ENCODE measurements around the gene KSR1.
"Not testable (repeated sequence)": the region's sequence is repeated elsewhere in the genome, so short reads cannot be mapped to it uniquely, and the experiment has no call there.

The KSR1 gene

GRCh38 chr17:27455236-27455913 lies 873 bp upstream of the KSR1 start:
- no peak for DNase-seq

- no peak for DNase-seq
Observed at GRCh38 chr17:27456681-27457359, 572 bp downstream of the KSR1 start.

DNA sequence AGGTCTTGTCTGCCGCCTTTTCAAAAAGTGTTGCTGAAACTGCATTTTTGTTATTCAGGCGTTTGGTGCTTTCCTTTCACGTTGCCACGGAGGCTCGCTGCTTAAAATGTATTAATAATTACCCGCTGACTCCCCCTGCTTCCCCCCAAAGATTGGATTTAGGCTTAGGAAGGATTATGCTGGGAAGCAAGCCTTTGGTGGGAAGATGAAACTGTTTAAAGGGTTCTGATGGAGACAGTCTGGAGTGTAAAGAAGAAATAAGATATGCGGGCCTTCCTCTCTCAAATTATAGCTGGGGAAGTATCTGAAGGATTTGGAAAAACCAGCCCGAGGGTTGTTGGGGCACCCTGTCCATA lies 1.1 kb downstream of the KSR1 start:
- DNase-seq = no peak

DNA sequence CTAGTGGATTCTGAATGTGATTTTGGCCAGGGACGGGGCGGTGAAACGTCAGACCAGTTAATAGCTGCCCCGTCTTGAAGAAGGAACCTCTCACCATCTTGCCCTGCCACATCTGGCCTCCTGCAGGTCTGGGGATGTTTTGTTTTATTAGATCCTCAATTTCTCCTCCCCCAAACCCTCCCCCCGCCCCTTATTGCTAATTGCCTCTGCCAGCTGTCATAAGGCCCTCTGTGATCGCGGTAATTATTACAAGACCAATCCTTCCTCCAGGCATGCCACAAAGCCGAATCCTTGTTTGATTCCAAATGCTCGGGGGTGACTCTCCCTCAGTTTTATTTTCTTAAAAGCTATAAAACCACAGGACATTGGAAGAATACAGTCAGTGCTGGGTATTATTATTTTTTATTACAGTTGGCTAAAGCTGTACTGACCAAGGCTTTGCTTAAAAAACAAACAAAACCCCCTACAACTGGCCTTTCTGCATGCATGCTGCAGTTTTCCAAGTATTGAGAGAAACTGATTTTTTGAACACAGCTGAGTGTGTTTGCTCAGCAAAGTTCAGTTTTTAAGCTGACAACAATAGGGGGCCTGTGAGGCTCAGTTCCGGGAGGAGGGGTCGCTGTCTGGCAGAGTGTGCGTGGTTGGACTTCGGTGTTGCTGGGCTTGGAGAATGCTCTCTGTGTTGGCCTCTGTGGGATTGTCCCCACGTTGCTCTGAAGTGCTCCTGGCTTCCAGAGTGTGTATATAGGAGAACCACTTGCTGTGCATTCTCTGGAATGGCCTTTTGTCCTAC lies 1.7 kb downstream of the KSR1 start:
- DNase-seq = no peak

DNA sequence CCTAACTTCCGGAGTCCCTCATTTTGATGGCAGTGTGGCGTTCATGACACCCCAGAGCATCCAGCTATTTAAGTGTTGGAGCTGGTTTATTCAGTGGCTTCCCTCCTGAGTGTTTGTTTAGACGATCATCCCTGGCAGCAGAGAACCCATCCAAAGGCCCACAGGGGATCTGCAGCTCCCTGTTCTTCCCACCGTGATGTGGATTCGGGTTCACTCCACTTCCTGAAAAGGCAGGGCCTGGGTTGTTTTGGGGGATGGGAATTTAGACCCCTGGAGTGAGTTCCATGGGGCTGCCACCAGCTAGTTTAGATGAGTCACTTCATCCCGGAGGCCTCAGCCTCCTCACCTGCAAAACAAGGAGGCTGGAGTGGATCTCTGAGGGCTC lies 2.3 kb downstream of the KSR1 start:
- no peak for DNase-seq

DNA sequence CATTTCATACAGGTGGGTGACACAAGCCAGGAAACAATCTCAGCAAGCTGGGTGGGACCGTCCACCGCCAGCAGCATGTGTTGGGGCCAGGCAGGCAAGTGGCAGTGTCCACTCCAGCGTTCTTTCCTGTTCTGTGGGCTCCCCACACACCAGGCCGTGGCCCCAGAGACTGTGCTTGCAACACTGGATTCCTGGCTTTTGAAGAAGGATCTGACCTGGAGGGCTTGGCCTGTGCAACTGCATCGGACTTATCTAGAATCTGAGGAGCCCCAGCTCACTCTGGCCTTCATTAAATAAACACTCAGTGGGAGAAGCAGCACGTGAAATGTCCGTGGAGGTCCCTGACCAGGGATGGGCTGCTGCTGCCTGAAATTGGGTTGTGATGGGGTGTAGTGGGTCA lies 3.2 kb downstream of the KSR1 start:
- no peak for DNase-seq

- no peak for DNase-seq
Observed at GRCh38 chr17:27460196-27460725, 4.0 kb downstream of the KSR1 start.

GRCh38 chr17:27461192-27461859 lies 5.1 kb downstream of the KSR1 start:
- DNase-seq = no peak

DNA sequence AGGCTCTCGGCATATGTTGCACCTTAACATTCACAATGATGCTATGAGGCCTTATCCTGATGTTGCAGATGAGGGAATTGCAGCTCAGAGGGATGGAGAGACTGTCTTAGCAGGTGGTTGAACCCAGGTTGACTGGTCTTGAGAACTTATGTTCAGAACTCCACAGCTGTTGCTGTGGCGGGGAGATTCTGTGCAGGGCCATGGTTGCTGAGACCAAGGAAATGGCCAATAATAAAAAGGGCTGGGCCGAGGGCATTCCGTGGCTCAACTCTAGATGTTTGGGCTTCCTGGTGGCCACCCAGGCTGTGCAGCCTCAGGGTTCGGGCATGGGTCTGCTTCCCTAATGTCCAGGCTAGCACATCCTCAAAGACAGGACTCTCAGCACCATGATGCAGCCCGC lies 5.9 kb downstream of the KSR1 start:
- DNase-seq = no peak

GRCh38 chr17:27462714-27463113 lies 6.5 kb downstream of the KSR1 start:
- no peak for DNase-seq

- no peak for DNase-seq
Observed at GRCh38 chr17:27463235-27463677, 7.0 kb downstream of the KSR1 start.

- DNase-seq = not testable (repeated sequence)
Observed at GRCh38 chr17:27464019-27464418, 7.8 kb downstream of the KSR1 start.

DNA sequence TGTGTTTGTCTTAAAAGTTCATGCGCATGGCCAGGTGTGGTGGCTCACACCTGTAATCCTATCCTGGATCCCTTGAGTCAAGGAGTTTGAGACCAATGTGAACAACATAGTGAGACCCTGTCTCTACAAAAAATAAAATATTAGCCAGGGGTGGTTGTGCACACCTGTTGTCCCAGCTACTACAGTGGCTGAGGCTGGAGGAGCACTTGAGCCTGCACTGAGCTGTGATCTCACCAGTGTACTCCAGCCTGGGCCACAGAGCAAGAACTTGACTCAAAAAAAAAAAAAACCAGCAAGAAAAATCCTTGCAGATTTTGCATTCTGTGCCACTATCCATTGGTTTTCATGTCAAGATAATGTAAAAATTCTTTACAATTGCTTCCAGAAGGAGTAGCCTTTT lies 8.2 kb downstream of the KSR1 start:
- DNase-seq = no peak

DNA sequence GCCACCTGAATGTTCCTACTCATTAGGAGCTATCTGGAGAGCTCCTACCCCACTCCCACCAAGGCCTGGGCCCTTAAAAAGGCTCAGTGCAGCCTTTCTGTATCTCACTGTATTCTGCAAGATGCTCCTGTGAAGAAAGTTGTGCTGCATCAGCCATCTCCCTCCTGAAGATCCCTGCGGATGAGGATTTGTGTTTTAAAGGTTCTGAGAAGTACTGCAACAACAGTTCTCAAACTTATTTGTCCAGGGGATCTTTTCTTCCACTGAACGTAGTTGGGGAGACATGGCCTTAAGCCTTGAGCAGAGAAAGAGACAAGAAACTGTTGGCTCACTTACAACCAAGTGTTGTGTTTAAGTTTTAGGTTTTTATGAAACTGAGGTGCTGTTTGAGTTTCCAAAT lies 9.6 kb downstream of the KSR1 start:
- not testable (repeated sequence) for DNase-seq

DNA sequence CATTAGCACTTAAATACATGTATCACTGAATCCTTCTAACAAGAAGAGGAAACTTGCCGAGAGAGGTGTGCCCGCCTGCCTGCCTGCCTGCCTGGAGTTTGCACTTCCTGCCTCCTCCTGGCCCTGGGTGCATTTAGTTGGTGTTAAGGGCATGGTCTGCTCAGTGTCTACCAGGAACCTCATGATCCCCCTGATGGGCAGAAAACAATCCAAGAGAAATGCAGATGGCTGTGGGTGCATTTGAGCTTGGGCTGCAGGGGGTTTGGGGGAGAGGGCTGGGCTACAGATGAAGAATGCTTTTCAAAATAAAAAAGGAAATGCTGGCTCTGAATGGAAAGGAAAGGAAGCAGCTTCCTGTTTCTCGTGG lies 10.1 kb downstream of the KSR1 start:
- no peak for DNase-seq

DNA sequence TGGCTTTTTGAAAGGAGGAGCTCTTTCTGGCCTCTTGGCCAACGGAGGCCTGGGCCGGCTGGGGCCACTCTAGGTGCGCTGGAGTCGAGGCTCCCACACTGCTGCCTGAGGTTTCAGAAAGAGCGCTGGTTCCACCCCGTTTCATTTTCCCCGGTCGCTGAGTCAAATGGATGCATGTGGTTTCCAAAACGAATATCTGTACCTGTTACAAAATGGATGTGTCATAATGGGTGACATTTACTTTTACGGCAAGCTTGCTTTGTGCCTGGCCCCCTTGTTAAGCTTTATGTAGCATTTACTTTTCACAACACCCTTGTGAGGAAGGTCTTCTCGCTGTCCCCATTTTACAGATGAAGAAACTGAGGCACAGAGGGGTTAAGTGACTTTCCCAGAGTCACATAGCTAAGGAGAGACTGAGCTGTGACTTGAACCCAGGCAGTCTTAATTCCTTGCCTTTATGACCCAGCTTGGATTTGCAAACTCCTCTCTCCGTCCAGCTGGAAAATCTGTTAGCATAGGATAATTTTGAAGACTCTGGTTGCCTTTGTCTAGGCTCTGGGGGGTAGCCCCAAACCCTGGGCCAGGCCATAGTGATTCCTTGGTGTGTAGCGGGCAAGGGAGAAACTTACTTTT lies 10.6 kb downstream of the KSR1 start:
- DNase-seq = peak; percentile 85

GRCh38 chr17:27469256-27469655 lies 13.0 kb downstream of the KSR1 start:
- DNase-seq = no peak

DNA sequence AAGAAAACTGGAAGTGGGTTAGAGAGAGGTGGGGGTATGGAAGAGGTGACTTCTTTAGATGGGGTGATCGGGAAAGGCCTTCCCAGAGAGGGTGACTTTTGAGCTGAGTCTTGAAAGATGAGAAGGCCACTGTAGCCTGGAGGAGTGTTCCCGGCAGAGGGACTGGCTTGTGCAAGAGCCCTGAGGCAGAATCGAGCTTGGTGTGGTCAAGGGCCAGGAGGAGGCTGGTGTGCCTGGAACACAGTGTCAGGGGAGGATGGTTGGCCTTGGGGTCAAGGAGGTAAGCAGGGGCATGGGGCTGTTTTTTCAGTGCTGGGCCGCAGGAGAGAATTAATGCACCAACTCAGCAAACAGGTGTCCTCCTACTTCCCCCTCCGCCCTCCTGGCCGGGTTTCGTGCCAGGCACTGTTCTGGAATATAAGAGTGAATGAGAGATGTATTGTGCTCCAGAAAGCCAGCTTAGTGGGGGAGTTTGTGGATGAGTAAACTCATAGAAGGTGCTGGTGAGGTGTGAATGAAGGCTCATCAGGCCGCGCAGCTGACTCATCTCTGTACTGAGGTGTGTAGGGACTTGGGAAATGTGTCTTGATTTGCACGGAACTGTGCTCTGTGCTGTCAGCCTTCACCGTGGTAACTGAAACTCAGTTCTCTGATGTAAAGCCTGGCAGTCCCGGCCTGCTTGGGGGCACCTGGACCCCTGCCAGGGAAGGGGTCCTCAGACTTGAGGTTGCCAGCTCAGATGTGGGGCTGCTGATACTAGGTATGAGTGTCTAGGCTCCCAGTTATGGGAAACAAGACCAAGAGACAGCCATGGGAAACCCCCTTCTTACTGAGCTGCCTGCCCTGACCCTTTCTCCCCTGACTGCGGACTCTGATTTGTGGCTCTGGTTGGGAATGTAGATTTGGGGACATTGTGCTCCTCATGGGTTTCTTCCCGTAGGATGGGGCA lies 15.3 kb downstream of the KSR1 start:
- DNase-seq = peak; percentile 90

DNA sequence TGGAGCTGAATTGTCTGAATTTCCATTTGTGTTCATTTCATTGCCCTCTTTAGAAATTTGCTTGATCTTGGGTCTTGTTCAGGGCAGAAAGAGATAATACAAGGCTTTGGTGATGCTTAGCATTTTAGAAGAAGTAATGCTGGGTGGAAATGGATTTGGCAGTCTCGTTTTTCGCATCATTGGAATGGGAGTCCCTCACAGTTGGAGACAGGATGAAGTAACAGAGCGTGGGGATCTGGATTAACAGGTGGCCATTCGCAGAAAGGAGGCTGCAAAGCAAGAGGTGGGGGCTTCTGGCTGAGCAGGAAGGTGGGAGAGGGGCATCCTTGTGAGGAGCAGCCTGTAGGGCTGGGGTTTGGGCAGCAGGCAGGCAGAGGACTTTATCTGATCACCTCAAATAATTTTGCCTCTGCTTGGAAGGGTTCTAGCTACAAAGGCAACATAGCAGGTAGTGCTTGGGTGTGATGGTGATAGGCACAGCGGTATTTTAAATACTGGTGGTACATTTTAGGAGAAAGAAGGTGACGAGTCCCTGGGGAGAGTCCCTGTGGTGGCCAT lies 17.0 kb downstream of the KSR1 start:
- no peak for DNase-seq

DNA sequence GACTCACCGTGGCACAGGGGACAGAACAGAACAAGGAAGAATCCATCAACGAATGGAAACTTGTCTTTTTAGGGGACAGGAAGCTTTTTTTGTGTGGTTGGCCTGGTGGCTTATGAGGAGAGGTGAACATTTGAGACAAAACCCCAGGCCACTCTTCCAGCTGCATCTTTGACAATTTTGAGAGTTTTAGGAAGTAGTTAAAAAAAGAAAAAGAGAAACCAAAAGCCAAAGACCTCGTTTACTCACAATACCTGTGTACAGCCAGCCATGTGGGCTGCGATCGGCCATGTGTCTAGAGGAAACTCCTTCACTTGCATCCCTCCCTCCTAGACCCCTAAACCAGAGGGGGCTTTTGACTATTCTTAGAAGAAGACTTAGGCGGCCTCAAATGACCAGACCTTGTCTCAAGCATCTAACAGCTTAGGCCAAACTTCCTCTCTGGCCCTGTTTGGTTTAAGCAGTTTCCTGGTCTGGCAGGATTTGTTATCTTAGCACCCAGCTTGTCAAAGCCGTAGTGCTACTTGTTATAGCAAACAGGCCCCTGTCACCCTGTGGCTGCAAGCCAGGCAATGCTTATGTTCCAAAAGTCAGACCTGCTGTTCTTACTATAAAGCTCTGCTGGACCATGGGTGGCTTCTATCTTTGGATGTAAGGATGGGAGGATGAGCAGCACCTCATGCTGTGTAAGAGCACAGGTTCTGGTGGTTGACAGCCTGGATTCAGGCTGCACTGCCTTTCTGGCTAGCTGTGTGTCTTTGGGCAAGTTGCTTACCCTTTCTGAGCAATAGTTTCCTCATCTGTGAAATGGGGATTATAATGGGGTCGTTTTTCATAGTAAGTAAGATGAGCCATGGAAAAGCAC lies 17.7 kb downstream of the KSR1 start:
- DNase-seq = peak; percentile 81

All from activated CD8-positive, alpha-beta memory T cell treated with anti-CD3 and anti-CD28 coated beads, Interleukin-2, amount 50 U/mL, for 48 hours (primary cell).